ENCODE results near the gene TCEAL1. TPM values are rescaled to one million over a fixed set of nuclear protein-coding genes. Genes with fewer than 3 reads are reported as not detected.

The TCEAL1 gene
- 15.8 and 19.1 TPM in 2 replicates for total RNA-seq

GRCh38 chrX:103628386-103629317 is at the start of gene TCEAL1:
TCEAL1 (plus strand) TSS chrX:103628975; CDS start chrX:103629917, 942 bp downstream.

GRCh38 chrX:103585411-103586313 is 43.1 kb upstream of the TCEAL1 start, which contains the start of gene TCEAL4:
TCEAL4 (plus strand) TSS chrX:103585515; CDS start chrX:103586676, 1,161 bp downstream.

GRCh38 chrX:103607364-103608305 is 21.1 kb upstream of the TCEAL1 start, which contains the start of gene TCEAL3:
TCEAL3 (plus strand) TSS chrX:103607963; CDS start chrX:103609065, 1,102 bp downstream.

Other genes starting within 250 kb of the TCEAL1 start
- not detected in 2 replicates for gene RAB40A, start 109.5 kb upstream of the TCEAL1 start, total RNA-seq
- gene TCEAL4, start 43.5 kb upstream of the TCEAL1 start, total RNA-seq, result 41.9 and 57.1 TPM in 2 replicates
- gene TCEAL3, start 21.0 kb upstream of the TCEAL1 start, total RNA-seq, result 20.0 and 22.3 TPM in 2 replicates
- gene MORF4L2, start 57.7 kb downstream of the TCEAL1 start, total RNA-seq, result 284 and 368 TPM in 2 replicates
- gene TMEM31, start 81.9 kb downstream of the TCEAL1 start, total RNA-seq, result not detected in 2 replicates
- not detected in 2 replicates for gene PLP1, start 147.9 kb downstream of the TCEAL1 start, total RNA-seq
- gene RAB9B, start 203.3 kb downstream of the TCEAL1 start, total RNA-seq, result 0.23 and 0.38 TPM in 2 replicates